PC-9 (cell line): Measurements from ENCODE around the gene FFAR3.

ENCODE experiments used
- EZH2 ChIP-seq: fragments of 200-600 bp; sonication (generic); IDR thresholded peaks from 2 replicates; pipeline ENCODE4 v1.8.0; 2017; ENCODE audit warnings: antibody characterized with exemption, low read depth
- TF ChIP-seq, protein P1 (sequence below): fragments of 200-600 bp; sonication (generic); conservative IDR thresholded peaks from 2 replicates; pipeline ENCODE4 v1.6.1; 2017; ENCODE audit warnings: mixed run types, antibody characterized with exemption, mild to moderate bottlenecking, moderate library complexity

DNA sequence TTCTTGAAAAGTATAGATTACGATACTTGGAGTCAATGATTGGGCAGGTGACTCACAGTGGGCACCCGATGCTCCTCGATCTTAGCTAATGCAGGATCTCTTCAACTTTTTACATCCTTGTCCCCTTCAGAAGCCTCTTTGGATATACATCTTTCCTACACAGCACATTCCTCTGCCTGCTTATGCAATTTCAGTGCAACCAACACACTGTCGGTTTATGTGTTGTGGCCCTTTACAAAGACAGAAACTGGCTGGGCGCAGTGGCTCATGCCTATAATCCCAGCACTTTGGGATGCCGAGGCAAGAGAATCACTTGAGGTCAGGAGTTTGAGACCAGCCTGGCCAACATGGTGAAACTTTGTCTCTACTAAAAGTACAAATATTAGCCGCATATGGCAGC lies 15.2 kb downstream of the FFAR3 start:
- TF ChIP-seq, protein P1, sequence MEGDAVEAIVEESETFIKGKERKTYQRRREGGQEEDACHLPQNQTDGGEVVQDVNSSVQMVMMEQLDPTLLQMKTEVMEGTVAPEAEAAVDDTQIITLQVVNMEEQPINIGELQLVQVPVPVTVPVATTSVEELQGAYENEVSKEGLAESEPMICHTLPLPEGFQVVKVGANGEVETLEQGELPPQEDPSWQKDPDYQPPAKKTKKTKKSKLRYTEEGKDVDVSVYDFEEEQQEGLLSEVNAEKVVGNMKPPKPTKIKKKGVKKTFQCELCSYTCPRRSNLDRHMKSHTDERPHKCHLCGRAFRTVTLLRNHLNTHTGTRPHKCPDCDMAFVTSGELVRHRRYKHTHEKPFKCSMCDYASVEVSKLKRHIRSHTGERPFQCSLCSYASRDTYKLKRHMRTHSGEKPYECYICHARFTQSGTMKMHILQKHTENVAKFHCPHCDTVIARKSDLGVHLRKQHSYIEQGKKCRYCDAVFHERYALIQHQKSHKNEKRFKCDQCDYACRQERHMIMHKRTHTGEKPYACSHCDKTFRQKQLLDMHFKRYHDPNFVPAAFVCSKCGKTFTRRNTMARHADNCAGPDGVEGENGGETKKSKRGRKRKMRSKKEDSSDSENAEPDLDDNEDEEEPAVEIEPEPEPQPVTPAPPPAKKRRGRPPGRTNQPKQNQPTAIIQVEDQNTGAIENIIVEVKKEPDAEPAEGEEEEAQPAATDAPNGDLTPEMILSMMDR, result no peak
- no peak for TF ChIP-seq EZH2
